SK-N-SH (cell line): ENCODE results near the gene ABHD1. TPM values are rescaled to one million over a fixed set of nuclear protein-coding genes. Genes with fewer than 3 reads are reported as not detected.

Experiments used
- CTCF ChIA-PET: fragments of 300-600, 350-600 bp; formaldehyde crosslinking; extraction: SDS; loops from one replicate; lab custom pipeline; 2021; lab: Yijun Ruan, JAX
- POLR2A ChIA-PET: fragments of 350-600 bp; sonication (Branson Sonifier 250); formaldehyde crosslinking; extraction: SDS; loops from one replicate; lab custom pipeline; 2020; ENCODE audit warnings: antibody characterized with exemption, inconsistent platforms; lab: Yijun Ruan, JAX
- DNase-seq: peaks from one replicate; pipeline ENCODE4 v3.0.0; 2012
- H2AFZ ChIP-seq: fragments of 200-600 bp; sonication (generic); 2 replicates; pipeline ENCODE4 v1.8.1; 2016; ENCODE audit warnings: antibody characterized with exemption, mild to moderate bottlenecking, low read depth
- H3F3A ChIP-seq: fragments of 200-600 bp; sonication (generic); replicated peaks from 2 replicates; pipeline ENCODE3; 2016; ENCODE audit warnings: antibody characterized with exemption, mild to moderate bottlenecking; ENCODE audit not compliant: insufficient read depth
- H3K27ac ChIP-seq, 2 experiments: fragments of 200-500 bp in 1 of 2; fragments of 200-600 bp in 1 of 2; sonication (Bioruptor generic) in 1 of 2; sonication (generic), shearing (Covaris generic) in 1 of 2; 2 replicates each; pipeline versions ENCODE4 v1.5.1 to v1.6.1; 2014 to 2016; ENCODE audit warnings: low read depth in 2 of 2, inconsistent platforms in 1 of 2, low read length in 1 of 2, mild to moderate bottlenecking in 1 of 2, mixed read lengths in 1 of 2
- H3K27me3 ChIP-seq: fragments of 200-600 bp; sonication (generic), shearing (Covaris generic); 2 replicates; pipeline ENCODE4 v1.6.1; 2016; ENCODE audit warnings: mixed run types; ENCODE audit not compliant: insufficient read depth
- H3K36me3 ChIP-seq, 2 experiments: fragments of 200-500 bp in 1 of 2; fragments of 200-600 bp in 1 of 2; sonication (Bioruptor generic) in 1 of 2; sonication (generic) in 1 of 2; replicated peaks in 1 of 2; 2 replicates each; pipeline versions ENCODE3 to v1.5.1; 2014 to 2016; ENCODE audit warnings: low read length in 1 of 2, mild to moderate bottlenecking in 1 of 2; ENCODE audit not compliant: insufficient read depth in 2 of 2, control insufficient read depth in 1 of 2
- H3K4me1 ChIP-seq, 2 experiments: fragments of 200-500 bp in 1 of 2; fragments of 200-600 bp in 1 of 2; sonication (Bioruptor generic) in 1 of 2; sonication (generic), shearing (Covaris generic) in 1 of 2; 2 replicates each; pipeline versions ENCODE4 v1.5.1 to v1.6.1; 2014 to 2016; ENCODE audit warnings: low read depth in 1 of 2, low read length in 1 of 2, mixed run types in 1 of 2; ENCODE audit not compliant: insufficient read depth in 2 of 2, control insufficient read depth in 1 of 2
- H3K4me2 ChIP-seq: fragments of 200-600 bp; sonication (generic), shearing (Covaris generic); 2 replicates; pipeline ENCODE4 v1.6.1; 2017; ENCODE audit warnings: mixed run types
- H3K4me3 ChIP-seq, 2 experiments: fragments of 200-500 bp in 1 of 2; fragments of 200-600 bp in 1 of 2; sonication (Bioruptor generic) in 1 of 2; sonication (generic), shearing (Covaris generic) in 1 of 2; 2 replicates each; pipeline versions ENCODE4 v1.5.1 to v1.8.1; 2014 to 2016; ENCODE audit warnings: low read depth in 2 of 2, inconsistent platforms in 1 of 2, low read length in 1 of 2, mild to moderate bottlenecking in 1 of 2, mixed read lengths in 1 of 2, moderate library complexity in 1 of 2
- H3K79me2 ChIP-seq: fragments of 200-600 bp; sonication (generic); 2 replicates; pipeline ENCODE4 v1.8.1; 2017; ENCODE audit warnings: mild to moderate bottlenecking; ENCODE audit not compliant: insufficient read depth
- H3K9ac ChIP-seq: fragments of 200-600 bp; sonication (generic); 2 replicates; pipeline ENCODE4 v1.6.1; 2017; ENCODE audit warnings: mixed run types
- H3K9me2 ChIP-seq: fragments of 200-600 bp; sonication (generic); 2 replicates; pipeline ENCODE4 v1.6.1; 2017; ENCODE audit warnings: mixed run types
- H3K9me3 ChIP-seq: fragments of 200-600 bp; sonication (generic); 2 replicates; pipeline ENCODE4 v1.6.1; 2017; ENCODE audit warnings: mixed run types, mild to moderate bottlenecking, moderate library complexity
- H4K20me1 ChIP-seq: fragments of 200-600 bp; sonication (generic); 2 replicates; pipeline ENCODE4 v1.6.1; 2017; ENCODE audit warnings: mild to moderate bottlenecking, mixed run types; ENCODE audit not compliant: insufficient read depth
- CHD2 ChIP-seq: fragments of 150-350 bp; IDR thresholded peaks from 2 replicates; pipeline ENCODE4 v1.6.1; 2018; ENCODE audit warnings: low read length; ENCODE audit not compliant: partially characterized antibody
- NFIC ChIP-seq: IDR thresholded peaks from 2 replicates; pipeline ENCODE4 v1.4.0; 2012; ENCODE audit warnings: borderline replicate concordance
- PBX3 ChIP-seq: IDR thresholded peaks from 2 replicates; pipeline ENCODE4; 2012
- POLR2AphosphoS5 ChIP-seq: IDR thresholded peaks from 2 replicates; pipeline ENCODE4 v1.6.1; 2012; ENCODE audit warnings: low read depth, low read length
- RAD21 ChIP-seq: IDR thresholded peaks from 2 replicates; pipeline ENCODE4 v1.6.1; 2012; ENCODE audit warnings: mild to moderate bottlenecking, low read length
- RCOR1 ChIP-seq: fragments of 150-350 bp; IDR thresholded peaks from 2 replicates; pipeline ENCODE4 v1.6.1; 2017; ENCODE audit warnings: antibody characterized with exemption, low read length
- REST ChIP-seq: IDR thresholded peaks from 2 replicates; pipeline ENCODE4 v1.6.1; 2012; ENCODE audit warnings: mild to moderate bottlenecking, low read depth, low read length, moderate library complexity
- RFX5 ChIP-seq: IDR thresholded peaks from 2 replicates; pipeline ENCODE4 v1.6.1; 2012; ENCODE audit warnings: mild to moderate bottlenecking, improper control_type of control experiment, low read length
- TAF1 ChIP-seq: IDR thresholded peaks from 2 replicates; pipeline ENCODE4 v1.6.1; 2012; ENCODE audit warnings: low read depth, mild to moderate bottlenecking, low read length, moderate library complexity, borderline replicate concordance
- TCF12 ChIP-seq: IDR thresholded peaks from 2 replicates; pipeline ENCODE4 v1.4.0; 2012
- TEAD4 ChIP-seq: IDR thresholded peaks from 2 replicates; pipeline ENCODE4 v1.4.0; 2012; ENCODE audit warnings: mild to moderate bottlenecking, borderline replicate concordance; ENCODE audit not compliant: insufficient read depth
- USF1 ChIP-seq: IDR thresholded peaks from 2 replicates; pipeline ENCODE4 v1.4.0; 2012; ENCODE audit warnings: low read depth, borderline replicate concordance
- ZBTB33 ChIP-seq: IDR thresholded peaks from 2 replicates; pipeline ENCODE4 v1.4.0; 2012; ENCODE audit warnings: low read depth, borderline replicate concordance
- WGBS: methylation state at CpG from one replicate; pipeline ENCODE4 v1.1.6; 2017; ENCODE audit warnings: low lambda C conversion rate; 5-methylcytosine and 5-hydroxymethylcytosine counted together
- polyA plus RNA-seq, 3 experiments: library from polyadenylated mRNA; depleted of rRNA; stranded (reverse); fragments of >200 nt; gene quantifications; 2 replicates each; pipeline ENCODE4 v1.2.3, GENCODE V29; 2012

The ABHD1 gene
- polyA plus RNA-seq, 1 of the 3 experiments (the other 2 are of a cell fraction), result 3.3 TPM

- WGBS, result 55% methylated on average over 2 of the region's 2 CpGs
These were observed 8.1 kb upstream of the ABHD1 start for GRCh38 chr2:27115519-27115918.

GRCh38 chr2:27117995-27118524 is 5.6 kb upstream of the ABHD1 start:
- Histone ChIP-seq H2AFZ (peak overlapping the region; percentile 59; the same call in 1 of the 2 replicates), H3K4me2 (peak overlapping the region; percentile 80), H4K20me1 (no peaks in the 10 kb centered on the region), H3K9ac (no peak overlapping the region), H3K4me1 (peaks cover 0 to 12% of the 10 kb centered on the region in 2 experiments; a peak in 1 of 4 replicates), H3K9me3 (no peaks in the 10 kb centered on the region), H3K27me3 (no peaks in the 10 kb centered on the region), H3K79me2 (no peaks in the 10 kb centered on the region), H3K9me2 (no peaks in the 10 kb centered on the region), H3K36me3 (no peaks in the 10 kb centered on the region), H3K27ac (peak overlapping the region in 1 of 2 experiments; percentile 48; a peak in 1 of 4 replicates), H3K4me3 (peak overlapping the region; percentile 60 to 70), H3F3A (peaks cover 3% of the 10 kb centered on the region)
- CTCF ChIA-PET, result interaction anchor here (0.8 to 3.6 kb wide), 8 partner anchors 16 to 162 kb away, joined by 3 to 13 read pairs (median 4); no protein-coding TSS in a partner anchor
- WGBS, result 43% methylated on average over 14 of the region's 14 CpGs
- DNase-seq, result peak; percentile 52
- POLR2A ChIA-PET, result interaction anchor here (0.5 to 0.9 kb wide), 5 partner anchors 13 to 1085 kb away, joined by 3 read pairs; no protein-coding TSS in a partner anchor
- TF ChIP-seq TEAD4, result no peak
- TF ChIP-seq NFIC, result no peak
- TF ChIP-seq POLR2AphosphoS5, result no peak
- TF ChIP-seq TCF12, result no peak
- no peak for TF ChIP-seq ZBTB33
- no peak for TF ChIP-seq REST
- TF ChIP-seq RCOR1, result no peak
- no peak for TF ChIP-seq RAD21
- TF ChIP-seq TAF1, result no peak
- TF ChIP-seq USF1, result no peak
- TF ChIP-seq RFX5, result no peak
- TF ChIP-seq PBX3, result no peak

More at GRCh38 chr2:27115519-27115918, 8.1 kb upstream of the ABHD1 start:
- CTCF ChIA-PET, result interaction anchor here (3.6 to 10.7 kb wide), 2 partner anchors 17 to 18 kb away, joined by 13 to 78 read pairs; no protein-coding TSS in a partner anchor
- no peaks in the 10 kb centered on the region for H3K36me3 ChIP-seq
- no peak overlapping the region for H3K4me2 ChIP-seq
- no peak overlapping the region for H3K27ac ChIP-seq
- H3K4me1 ChIP-seq, result peaks cover 0 to 8% of the 10 kb centered on the region in 2 experiments; a peak in 1 of 4 replicates
- TF ChIP-seq PBX3 (no peak), TEAD4 (no peak), NFIC (no peak), RAD21 (no peak), CHD2 (no peak)
- H3K9me2 ChIP-seq, result no peaks in the 10 kb centered on the region
- H3K79me2 ChIP-seq, result no peaks in the 10 kb centered on the region
- DNase-seq, result no peak
- no peaks in the 10 kb centered on the region for H3K27me3 ChIP-seq
- H3K9me3 ChIP-seq, result no peaks in the 10 kb centered on the region
- H2AFZ ChIP-seq, result no peak overlapping the region
- H3F3A ChIP-seq, result peaks cover 3% of the 10 kb centered on the region
- H3K9ac ChIP-seq, result no peak overlapping the region
- no peaks in the 10 kb centered on the region for H4K20me1 ChIP-seq
- H3K4me3 ChIP-seq, result no peak overlapping the region
- POLR2A ChIA-PET, result no interaction called here
